ENCODE measurements around the gene INSYN1. TPM values are rescaled to one million over a fixed set of nuclear protein-coding genes. Genes with fewer than 3 reads are reported as not detected.

Gene INSYN1
- total RNA-seq, 2 experiments from 2014 or later = not detected

DNA sequence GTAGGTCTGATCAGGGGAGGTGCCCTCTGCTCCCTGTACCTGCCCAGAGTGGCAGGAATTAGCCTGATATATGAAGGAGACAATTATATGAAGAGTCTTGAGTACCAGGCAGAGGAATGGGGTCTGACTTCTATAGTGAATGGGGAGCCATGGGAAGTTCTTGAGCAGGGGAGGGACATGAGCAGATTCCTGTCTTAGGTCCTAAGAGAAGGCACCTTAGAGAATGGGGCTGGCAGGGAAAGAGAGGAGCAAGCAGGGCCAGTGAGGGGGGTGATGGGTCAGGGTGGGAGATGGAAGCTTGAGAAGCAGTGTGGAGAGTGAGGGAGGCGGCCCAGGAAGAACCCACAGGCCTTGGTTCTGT is 56.5 kb downstream of the INSYN1 start:
- Mint-ChIP-seq H3K9me3 (no peaks in the 10 kb centered on the region), H3K36me3 (ENCODE audit: low read depth) (no peaks in the 10 kb centered on the region), H3K4me1 (peaks cover 57% of the 10 kb centered on the region), H3K27me3 (peaks cover 55% of the 10 kb centered on the region), H3K4me3 (peak overlapping the region; percentile 33), H3K27ac (peak overlapping the region; percentile 29)
- no peak for DNase-seq
- CTCF ChIA-PET = interaction anchor here (0.7 to 8.9 kb wide), 6 partner anchors 20 to 973 kb away, joined by 3 to 172 read pairs (median 18); partner anchors contain the start of gene NPTN
- POLR2A ChIA-PET = interaction anchor here (1.1 to 4.8 kb wide), 5 partner anchors 10 to 66 kb away, joined by 4 to 30 read pairs (median 12); no protein-coding TSS in a partner anchor

DNA sequence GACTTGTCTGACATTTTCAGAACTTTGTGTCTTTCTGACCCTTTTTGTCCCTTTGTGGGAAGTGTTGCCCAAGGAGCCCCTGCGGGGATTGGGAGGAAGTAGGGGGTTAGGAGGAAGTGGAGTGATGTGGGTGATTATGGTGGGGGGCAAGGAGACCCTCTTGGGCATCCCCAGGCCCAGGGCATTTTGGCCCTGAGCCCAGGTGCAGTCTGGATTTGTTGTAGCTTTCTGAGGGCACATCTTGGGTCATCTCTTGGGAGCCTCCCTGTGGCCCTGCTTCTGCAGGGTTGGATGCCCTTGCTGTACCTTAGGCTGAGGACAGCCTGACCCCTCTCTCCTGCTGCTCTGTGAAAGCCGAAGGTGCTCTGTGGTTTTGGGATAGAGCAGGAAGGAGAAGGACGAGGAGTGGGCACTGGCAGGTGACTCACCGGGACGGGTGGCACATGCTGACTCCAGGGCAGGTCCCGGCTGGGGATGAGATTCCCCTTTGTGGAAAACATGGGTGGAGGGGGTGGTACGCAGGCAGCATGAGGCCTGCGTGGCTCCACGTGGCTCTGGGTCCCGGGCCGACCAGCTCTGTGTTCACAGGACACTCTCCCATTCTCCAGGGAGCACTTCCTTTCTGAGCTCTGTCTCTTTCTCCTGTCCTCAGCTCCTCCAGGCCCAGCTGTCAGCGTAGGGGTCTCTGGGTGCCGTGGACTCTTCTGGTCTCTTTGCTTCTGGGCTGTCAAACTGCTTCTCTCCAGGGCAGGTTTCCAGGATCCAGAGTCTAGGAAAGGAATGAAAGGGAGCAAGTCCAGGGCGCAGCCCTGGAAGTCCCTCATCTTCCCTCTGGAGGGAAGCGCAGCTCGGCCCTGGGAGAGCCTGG is 57.1 kb downstream of the INSYN1 start:
- no peak overlapping the region for H3K27ac Mint-ChIP-seq
- no peak overlapping the region for H3K4me3 Mint-ChIP-seq
- H3K27me3 Mint-ChIP-seq = peaks cover 55% of the 10 kb centered on the region

DNA sequence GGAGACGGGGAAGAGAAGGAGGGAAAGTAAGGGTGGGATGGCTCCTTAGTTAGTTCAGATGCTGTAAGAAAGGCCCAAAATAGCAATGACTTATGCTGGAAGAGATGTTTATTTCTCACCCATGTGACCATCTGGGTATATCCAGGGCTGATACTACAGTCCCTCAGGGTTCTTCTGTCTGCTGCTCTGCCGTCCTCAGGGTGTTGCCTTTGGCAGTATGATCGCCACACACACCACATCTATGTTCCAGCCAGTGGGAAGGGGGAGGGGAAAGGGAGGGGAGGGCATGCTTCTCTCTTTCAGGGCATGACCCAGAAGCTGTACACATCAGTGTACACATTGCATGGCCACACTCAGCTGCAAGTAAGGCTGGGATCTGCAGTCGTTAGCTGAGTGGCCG is 58.7 kb downstream of the INSYN1 start:
- Mint-ChIP-seq H3K36me3 (ENCODE audit: low read depth) (no peaks in the 10 kb centered on the region), H3K27me3 (peaks cover 49% of the 10 kb centered on the region), H3K4me1 (peaks cover 53% of the 10 kb centered on the region), H3K9me3 (no peaks in the 10 kb centered on the region), H3K27ac (no peak overlapping the region), H3K4me3 (no peak overlapping the region)
- ChIA-PET POLR2A (no interaction called here), CTCF (interaction anchor here (1.5 to 8.9 kb wide), 5 partner anchors 10 to 59 kb away, joined by 3 to 172 read pairs (median 5); partner anchors contain the start of gene NPTN)
- no peak for DNase-seq

More for the DNA sequence above, 57.1 kb downstream of the INSYN1 start:
- POLR2A ChIA-PET = interaction anchor here (1.1 to 4.8 kb wide), 5 partner anchors 9 to 65 kb away, joined by 4 to 30 read pairs (median 12); no protein-coding TSS in a partner anchor
- H3K4me1 Mint-ChIP-seq = peaks cover 57% of the 10 kb centered on the region
- no peaks in the 10 kb centered on the region for H3K9me3 Mint-ChIP-seq
- no peaks in the 10 kb centered on the region for H3K36me3 Mint-ChIP-seq (ENCODE audit: low read depth)
- CTCF ChIA-PET = interaction anchor here (1.2 to 8.9 kb wide), 5 partner anchors 12 to 232 kb away, joined by 3 to 172 read pairs (median 5); partner anchors contain the start of gene NPTN
- no peak for DNase-seq

DNA sequence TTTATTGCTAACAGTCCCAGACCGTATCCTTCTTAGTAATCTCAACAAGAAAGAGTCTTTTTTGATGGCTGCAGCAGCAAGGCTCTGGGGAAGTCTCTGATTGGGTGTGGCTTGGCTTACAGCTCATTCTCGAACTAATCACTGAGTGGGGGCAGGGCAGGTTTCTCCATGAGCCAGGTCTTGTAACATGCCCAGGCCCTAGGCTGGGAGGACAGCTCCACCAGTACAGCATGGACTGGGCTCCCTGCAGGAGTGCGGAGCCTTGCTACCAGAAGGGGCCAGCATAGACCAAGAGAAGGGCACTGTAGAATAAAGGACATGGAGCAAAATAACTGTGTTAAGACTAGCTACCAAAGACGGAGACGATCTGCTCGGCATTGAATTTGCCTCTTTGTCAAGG is 61.8 kb downstream of the INSYN1 start:
- ChIA-PET POLR2A (no interaction called here), CTCF (interaction anchor here (0.7 to 2.4 kb wide), 5 partner anchors 9 to 55 kb away, joined by 4 to 10 read pairs (median 7); no protein-coding TSS in a partner anchor)
- DNase-seq = no peak
- Mint-ChIP-seq H3K4me1 (peaks cover 26% of the 10 kb centered on the region), H3K4me3 (no peak overlapping the region), H3K27ac (no peak overlapping the region), H3K36me3 (ENCODE audit: low read depth) (no peaks in the 10 kb centered on the region), H3K27me3 (peaks cover 46% of the 10 kb centered on the region), H3K9me3 (no peaks in the 10 kb centered on the region)

DNA sequence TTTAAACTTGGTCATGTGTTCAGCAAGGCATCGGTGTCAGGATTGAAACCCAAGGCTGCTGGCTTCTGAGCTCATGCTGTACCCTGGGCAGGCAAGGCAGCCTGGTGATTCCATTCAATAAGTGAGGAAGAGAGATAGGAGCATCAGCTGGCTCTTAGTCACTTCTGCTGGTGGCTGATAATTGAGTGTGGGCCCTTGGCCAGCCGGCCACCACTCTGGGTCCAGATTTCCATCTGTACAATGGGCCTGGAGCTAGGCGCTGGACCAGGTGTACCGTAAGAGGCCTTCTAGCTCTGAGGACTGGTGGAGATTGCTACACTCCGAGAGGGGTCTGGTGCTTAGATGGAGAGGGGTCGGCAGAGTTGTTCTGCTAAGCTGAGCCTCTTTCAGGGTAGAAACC is 64.7 kb downstream of the INSYN1 start:
- DNase-seq = no peak
- Mint-ChIP-seq H3K4me1 (peaks cover 8% of the 10 kb centered on the region), H3K27me3 (peaks cover 44% of the 10 kb centered on the region), H3K4me3 (no peak overlapping the region), H3K27ac (no peak overlapping the region), H3K36me3 (ENCODE audit: low read depth) (no peaks in the 10 kb centered on the region), H3K9me3 (no peaks in the 10 kb centered on the region)
- ChIA-PET POLR2A (interaction anchor here (3.3 kb wide), 1 partner anchor 8 kb away, joined by 12 read pairs; no protein-coding TSS in a partner anchor), CTCF (interaction anchor here (2.1 kb wide), 1 partner anchor 52 kb away, joined by 7 read pairs; no protein-coding TSS in a partner anchor)

DNA sequence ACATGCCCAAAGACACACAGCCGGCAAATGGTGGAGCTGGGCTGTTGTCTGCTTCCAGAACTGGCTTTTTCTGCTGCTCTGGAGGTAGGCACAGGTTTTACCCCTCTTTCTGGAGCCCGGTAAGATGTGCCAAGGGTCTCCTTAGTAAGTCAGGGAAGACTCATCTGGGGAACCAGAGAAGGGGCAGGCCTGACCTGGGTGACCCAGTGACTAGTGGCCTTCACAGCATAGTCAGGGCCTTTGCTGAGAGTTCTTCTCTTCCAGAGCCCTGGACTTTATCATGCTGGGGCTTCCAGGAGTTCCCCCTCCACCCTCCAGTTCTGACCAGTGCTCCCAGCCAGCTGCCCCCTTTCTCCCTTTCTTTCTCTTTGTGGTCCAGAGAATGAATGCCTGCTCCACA is 65.8 kb downstream of the INSYN1 start:
- ChIA-PET CTCF (no interaction called here), POLR2A (interaction anchor here (0.6 to 3.3 kb wide), 2 partner anchors 9 to 922 kb away, joined by 3 to 12 read pairs; no protein-coding TSS in a partner anchor)
- H3K36me3 Mint-ChIP-seq (ENCODE audit: low read depth) = no peaks in the 10 kb centered on the region
- H3K4me1 Mint-ChIP-seq = peaks cover 12% of the 10 kb centered on the region
- no peak for DNase-seq
- no peak overlapping the region for H3K4me3 Mint-ChIP-seq
- H3K9me3 Mint-ChIP-seq = no peaks in the 10 kb centered on the region
- peaks cover 42% of the 10 kb centered on the region for H3K27me3 Mint-ChIP-seq
- no peak overlapping the region for H3K27ac Mint-ChIP-seq

DNA sequence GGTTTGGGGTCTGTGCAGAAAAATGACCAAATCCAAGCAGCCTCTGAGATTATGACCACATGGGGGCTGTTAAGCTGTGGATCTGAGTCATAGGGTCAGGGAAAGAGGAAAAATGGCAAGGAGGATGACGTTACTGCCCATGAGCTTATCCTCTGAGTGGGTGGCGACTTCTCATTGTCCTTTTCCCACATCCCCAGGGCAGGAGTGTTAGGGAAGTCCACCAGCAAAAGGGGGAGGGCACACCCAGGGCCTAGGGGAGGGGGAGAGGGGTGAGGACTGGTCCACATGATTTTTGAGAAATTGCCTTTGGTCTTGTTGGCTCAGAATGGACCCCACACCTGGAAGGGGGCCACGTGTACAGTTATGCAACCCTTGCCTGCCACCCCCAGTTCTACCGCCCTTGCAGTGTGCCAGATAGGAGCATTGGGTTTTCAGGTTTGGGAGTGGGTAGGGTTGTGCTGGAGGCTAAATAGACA is 66.3 kb downstream of the INSYN1 start:
- Mint-ChIP-seq H3K27ac (no peak overlapping the region), H3K4me3 (no peak overlapping the region), H3K27me3 (peaks cover 47% of the 10 kb centered on the region), H3K36me3 (ENCODE audit: low read depth) (no peaks in the 10 kb centered on the region), H3K4me1 (peaks cover 10% of the 10 kb centered on the region), H3K9me3 (no peaks in the 10 kb centered on the region)
- no peak for DNase-seq
- ChIA-PET POLR2A (interaction anchor here (1.4 to 3.3 kb wide), 2 partner anchors 10 to 12 kb away, joined by 4 to 12 read pairs; no protein-coding TSS in a partner anchor), CTCF (interaction anchor here (1.5 to 4.9 kb wide), 2 partner anchors 13 to 18 kb away, joined by 5 to 23 read pairs; no protein-coding TSS in a partner anchor)

DNA sequence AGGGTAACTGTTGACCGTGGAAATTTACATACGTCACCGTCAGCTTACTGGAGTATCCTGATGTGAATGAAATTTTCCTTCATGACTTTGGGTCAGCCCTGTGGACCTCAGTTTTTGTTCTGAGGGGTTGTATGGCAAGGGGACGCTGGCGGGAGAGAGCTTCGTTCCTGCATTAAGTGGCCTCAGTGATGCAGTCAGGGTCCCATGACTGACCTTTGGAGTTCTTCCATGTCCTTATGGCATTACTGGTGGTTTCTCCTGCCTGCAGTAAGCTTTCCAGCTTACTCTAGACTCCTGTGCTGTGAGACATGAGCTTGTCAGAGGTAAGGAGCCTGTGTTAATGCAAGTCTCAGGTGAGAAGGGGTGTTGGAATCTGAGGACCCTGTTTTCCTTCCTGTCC is 67.2 kb downstream of the INSYN1 start:
- no peaks in the 10 kb centered on the region for H3K9me3 Mint-ChIP-seq
- H3K27ac Mint-ChIP-seq = no peak overlapping the region
- peaks cover 55% of the 10 kb centered on the region for H3K27me3 Mint-ChIP-seq
- no peak for DNase-seq
- CTCF ChIA-PET = interaction anchor here (1.1 to 4.9 kb wide), 4 partner anchors 8 to 51 kb away, joined by 4 to 23 read pairs (median 6); no protein-coding TSS in a partner anchor
- H3K4me1 Mint-ChIP-seq = peaks cover 10% of the 10 kb centered on the region
- H3K36me3 Mint-ChIP-seq (ENCODE audit: low read depth) = no peaks in the 10 kb centered on the region
- H3K4me3 Mint-ChIP-seq = no peak overlapping the region
- POLR2A ChIA-PET = interaction anchor here (1.4 to 3.3 kb wide), 2 partner anchors 11 to 13 kb away, joined by 4 to 12 read pairs; no protein-coding TSS in a partner anchor

Other genes with a start within 250 kb of the INSYN1 start
- gene NPTN, start 120.0 kb downstream of the INSYN1 start, total RNA-seq = 10 to 100 TPM; 44.5 to 46.0 TPM
- 1 to 10 TPM in 1 of 2 experiments, under 1 TPM in 1; 0.88 to 1.6 TPM for gene CD276, start 69.0 kb downstream of the INSYN1 start, total RNA-seq
- gene TBC1D21, start 120.2 kb upstream of the INSYN1 start, total RNA-seq = not detected
- gene LOXL1, start 173.1 kb upstream of the INSYN1 start, total RNA-seq = 10 to 100 TPM in 1 of 2 experiments, 1 to 10 TPM in 1; 9.1 to 10.9 TPM
- gene STOML1, start 238.9 kb upstream of the INSYN1 start, total RNA-seq = 1 to 10 TPM; 7.1 to 8.5 TPM
- gene PML, start 241.4 kb upstream of the INSYN1 start, total RNA-seq = 100 to 1,000 TPM; 133 to 138 TPM